Epithelial cell of proximal tubule (primary cell): ENCODE results near the gene APOA4. TPM values are rescaled to one million over a fixed set of nuclear protein-coding genes. Genes with fewer than 3 reads are reported as not detected.
A peak's percentile ranks its signal among the peaks of the same experiment; 100 is the strongest.

Experiments used
- DNase-seq: peaks from one replicate; pipeline ENCODE4 v3.0.0-alpha.2; 2011; ENCODE audit warnings: low read depth
- H3K4me3 ChIP-seq: 2 replicates; pipeline ENCODE4 v1.5.1; 2011; ENCODE audit warnings: low read depth, mild to moderate bottlenecking, low read length
- total RNA-seq: library from RNA; depleted of rRNA; stranded (reverse); fragments of >200 nt; gene quantifications from 2 replicates; pipeline ENCODE4 v1.2.3, GENCODE V29; 2015
- TF ChIP-seq, protein P1 (sequence below): conservative IDR thresholded peaks from 2 replicates; pipeline ENCODE4 v1.5.1; 2012; ENCODE audit warnings: low read depth, mild to moderate bottlenecking, low read length

Gene APOA4
- total RNA-seq, 1 donor from 2014 or later, result not detected

DNA sequence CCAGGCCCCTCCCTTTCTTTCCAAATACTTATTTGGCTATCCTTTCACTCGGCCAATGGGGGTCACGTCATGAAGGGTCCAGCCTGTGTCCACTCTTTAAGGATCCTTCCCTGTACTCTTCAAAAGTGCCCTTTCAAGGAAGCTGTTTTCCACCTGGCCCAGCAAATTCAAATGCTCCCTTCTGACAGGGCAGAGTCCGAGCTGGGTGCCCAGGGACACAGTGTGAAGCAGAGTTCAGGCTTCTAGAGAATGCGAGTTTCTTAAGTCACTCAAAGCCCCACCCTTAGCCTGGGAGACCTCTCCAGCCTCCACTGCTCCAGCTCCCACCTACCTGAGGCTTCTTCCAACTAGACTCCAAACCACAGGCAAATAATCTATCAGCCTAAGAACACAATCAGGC is 19.8 kb upstream of the APOA4 start:
- no peak for DNase-seq

DNA sequence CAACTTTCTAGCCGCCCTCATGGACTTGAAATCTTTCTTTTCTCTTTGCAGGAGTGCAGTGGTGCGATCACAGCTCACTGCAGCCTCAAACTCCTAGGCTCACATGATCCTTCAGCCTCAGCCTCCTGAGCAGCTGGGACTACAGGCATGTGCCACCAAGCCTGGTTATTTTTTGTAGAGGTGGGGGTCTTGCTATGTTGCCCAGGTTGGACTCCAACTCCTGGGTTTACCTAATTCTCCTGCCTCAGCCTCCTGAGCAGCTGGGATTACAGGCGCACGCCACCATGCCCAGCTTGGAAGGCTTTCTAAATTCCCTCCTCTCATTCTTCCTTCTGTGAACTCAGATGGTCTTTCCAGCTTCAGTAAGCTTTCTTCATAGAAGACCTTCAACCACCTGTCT is 19.0 kb upstream of the APOA4 start:
- H3K4me3 ChIP-seq, result no peak overlapping the region
- no peak for DNase-seq
- TF ChIP-seq, protein P1, sequence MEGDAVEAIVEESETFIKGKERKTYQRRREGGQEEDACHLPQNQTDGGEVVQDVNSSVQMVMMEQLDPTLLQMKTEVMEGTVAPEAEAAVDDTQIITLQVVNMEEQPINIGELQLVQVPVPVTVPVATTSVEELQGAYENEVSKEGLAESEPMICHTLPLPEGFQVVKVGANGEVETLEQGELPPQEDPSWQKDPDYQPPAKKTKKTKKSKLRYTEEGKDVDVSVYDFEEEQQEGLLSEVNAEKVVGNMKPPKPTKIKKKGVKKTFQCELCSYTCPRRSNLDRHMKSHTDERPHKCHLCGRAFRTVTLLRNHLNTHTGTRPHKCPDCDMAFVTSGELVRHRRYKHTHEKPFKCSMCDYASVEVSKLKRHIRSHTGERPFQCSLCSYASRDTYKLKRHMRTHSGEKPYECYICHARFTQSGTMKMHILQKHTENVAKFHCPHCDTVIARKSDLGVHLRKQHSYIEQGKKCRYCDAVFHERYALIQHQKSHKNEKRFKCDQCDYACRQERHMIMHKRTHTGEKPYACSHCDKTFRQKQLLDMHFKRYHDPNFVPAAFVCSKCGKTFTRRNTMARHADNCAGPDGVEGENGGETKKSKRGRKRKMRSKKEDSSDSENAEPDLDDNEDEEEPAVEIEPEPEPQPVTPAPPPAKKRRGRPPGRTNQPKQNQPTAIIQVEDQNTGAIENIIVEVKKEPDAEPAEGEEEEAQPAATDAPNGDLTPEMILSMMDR, result no peak

More for the DNA sequence above, 19.8 kb upstream of the APOA4 start:
- no peak overlapping the region for H3K4me3 ChIP-seq
- TF ChIP-seq, protein P1, result no peak

DNA sequence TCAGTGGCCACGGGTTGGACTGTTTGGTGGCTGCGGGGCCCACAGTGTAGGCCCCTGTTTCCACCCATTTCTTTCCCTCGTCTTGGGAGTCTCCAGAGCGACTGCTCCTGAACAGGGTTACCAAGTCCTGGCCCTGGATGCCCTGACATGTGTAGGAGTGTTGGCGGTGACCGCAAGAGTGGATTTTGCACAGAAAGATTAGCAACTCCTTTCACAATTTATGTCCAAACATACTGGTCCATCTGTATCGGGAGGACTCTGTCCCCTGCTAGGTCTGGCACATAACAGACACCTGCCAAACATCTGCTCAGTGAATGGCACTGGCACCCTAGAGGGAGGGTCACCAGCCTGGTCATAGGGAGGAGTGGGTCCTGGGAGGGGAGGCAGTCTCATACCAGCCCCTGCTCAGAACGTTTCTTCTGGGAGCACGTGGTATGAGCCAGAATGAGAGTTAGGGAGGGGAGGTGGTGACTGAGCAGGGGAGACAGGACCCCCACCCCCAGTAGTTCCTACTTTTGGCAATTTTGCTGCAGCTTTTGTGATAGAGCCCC is 17.7 kb upstream of the APOA4 start:
- DNase-seq, result no peak
- TF ChIP-seq, protein P1, result no peak
- no peak overlapping the region for H3K4me3 ChIP-seq

DNA sequence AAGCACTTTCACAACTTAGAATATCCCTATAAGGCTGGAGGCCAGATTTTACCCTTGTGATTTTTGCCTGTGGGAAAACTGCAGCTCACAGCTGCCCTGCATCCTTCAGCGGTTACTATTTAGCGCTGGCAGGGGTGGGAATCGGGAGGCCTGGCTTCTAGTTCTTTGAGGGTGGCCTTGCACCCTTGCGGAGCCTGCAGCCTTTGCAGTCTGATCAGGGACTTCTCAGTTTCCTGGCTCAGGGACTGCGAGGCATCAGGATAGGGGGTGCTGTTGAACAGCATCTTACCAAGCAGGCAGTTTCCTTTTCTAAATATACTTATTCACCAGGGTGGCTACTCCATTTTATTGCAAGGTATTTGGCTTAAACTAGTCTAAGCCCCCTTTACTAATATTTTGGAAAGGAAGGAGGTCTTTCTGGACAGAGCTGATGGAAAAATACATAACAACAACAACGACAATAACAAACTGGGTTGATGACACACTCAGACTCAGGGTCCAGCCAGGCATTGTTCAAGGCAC is 17.2 kb upstream of the APOA4 start:
- TF ChIP-seq, protein P1, result peak; percentile 18
- no peak for DNase-seq
- H3K4me3 ChIP-seq, result no peak overlapping the region

DNA sequence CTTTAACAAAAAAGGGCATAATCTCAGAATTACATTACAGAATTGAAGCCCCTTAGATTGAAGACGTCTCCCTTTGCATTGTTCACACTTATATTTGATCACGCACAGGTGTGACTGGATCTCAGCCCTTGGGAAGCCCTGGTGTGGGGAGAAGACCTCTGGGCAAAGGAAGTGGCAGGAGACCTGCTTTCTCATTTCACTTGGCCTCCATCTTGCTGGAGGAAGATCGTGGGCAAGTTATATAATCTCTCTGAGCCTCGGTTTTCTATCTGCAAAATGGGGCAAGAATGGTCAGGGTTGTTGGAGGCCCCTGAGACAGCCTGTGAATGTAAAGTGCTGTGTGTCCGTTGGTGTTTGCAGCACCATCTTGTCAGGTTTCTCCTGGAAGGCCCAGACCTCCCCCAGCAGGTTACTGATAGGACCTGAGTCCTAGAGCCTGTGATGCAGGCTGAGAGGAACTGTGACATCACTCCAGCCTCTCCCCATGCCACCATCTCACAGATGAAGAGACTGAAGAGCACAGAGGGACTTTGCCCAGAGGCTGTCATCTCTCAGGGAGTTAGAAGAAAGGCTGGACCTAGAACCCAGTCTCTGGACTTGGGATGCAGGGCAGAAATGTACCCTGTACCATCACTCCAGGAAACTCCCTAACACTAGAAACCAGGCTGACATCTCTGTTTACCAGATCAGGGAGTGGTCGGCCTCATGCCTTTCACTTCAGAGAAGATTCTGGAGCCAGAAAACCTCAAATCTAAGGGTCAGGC is 15.4 kb upstream of the APOA4 start:
- no peak for DNase-seq
- TF ChIP-seq, protein P1, result no peak
- no peak overlapping the region for H3K4me3 ChIP-seq

DNA sequence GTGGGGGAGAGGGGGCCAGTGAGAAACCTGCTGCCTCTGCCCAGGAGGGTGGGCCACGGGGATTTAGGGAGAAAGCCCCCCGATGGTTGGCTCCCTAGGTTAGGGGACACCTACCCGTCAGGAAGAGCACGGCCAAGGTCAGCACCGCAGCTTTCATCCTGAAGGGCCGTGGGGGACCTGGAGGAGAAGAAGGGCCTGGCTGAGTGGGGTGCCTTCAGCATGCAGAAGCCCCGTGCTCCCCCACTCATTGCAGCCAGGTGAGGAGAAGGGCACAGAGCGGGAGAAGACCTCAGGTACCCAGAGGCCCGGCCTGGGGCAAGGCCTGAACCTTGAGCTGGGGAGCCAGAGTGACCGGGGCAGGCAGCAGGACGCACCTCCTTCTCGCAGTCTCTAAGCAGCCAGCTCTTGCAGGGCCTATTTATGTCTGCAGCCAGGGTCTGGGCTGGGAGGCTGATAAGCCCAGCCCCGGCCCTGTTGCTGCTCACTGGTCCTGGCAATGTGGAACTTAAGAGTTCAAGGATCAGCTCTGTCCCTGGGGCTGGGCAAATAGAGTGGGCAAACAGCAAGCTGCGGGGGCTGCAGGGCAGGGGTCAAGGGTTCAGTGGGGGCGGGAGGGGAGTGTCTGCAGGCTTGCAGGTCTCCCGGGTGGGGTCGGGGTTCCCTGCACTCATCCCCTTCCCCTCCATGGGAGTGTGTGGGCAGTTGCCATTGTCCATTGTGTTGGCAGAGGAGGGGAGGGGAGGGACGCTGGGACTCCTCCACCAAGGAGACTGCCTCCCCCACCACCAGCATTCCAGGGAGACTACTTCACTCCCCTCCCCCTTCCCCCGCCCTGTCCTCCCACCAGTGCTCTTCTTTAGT is 14.4 kb upstream of the APOA4 start, which contains the start of gene APOA1:
TSS of gene APOA1 (minus strand) at position 392 of the 861 bp plus-strand sequence. CDS start at position 157, 235 bp downstream.
- no peak within 1 kb of the TSS for H3K4me3 ChIP-seq
- TF ChIP-seq, protein P1, result no peak
- DNase-seq, result no peak
